ENCODE measurements around the gene GPR62.

GPR62 gene

GRCh38 chr3:51943451-51944391, 11.5 kb upstream of the GPR62 start:
- no peak for DNase-seq (ENCODE audit: low spot score)
- ChIA-PET CTCF (interaction anchor here (0.6 to 1.1 kb wide), 3 partner anchors 12 to 179 kb away, joined by 3 read pairs; partner anchors contain the start of gene GPR62), POLR2A (ENCODE audit: low non-redundant PET) (no interaction called here)
- TF ChIP-seq, protein P1, sequence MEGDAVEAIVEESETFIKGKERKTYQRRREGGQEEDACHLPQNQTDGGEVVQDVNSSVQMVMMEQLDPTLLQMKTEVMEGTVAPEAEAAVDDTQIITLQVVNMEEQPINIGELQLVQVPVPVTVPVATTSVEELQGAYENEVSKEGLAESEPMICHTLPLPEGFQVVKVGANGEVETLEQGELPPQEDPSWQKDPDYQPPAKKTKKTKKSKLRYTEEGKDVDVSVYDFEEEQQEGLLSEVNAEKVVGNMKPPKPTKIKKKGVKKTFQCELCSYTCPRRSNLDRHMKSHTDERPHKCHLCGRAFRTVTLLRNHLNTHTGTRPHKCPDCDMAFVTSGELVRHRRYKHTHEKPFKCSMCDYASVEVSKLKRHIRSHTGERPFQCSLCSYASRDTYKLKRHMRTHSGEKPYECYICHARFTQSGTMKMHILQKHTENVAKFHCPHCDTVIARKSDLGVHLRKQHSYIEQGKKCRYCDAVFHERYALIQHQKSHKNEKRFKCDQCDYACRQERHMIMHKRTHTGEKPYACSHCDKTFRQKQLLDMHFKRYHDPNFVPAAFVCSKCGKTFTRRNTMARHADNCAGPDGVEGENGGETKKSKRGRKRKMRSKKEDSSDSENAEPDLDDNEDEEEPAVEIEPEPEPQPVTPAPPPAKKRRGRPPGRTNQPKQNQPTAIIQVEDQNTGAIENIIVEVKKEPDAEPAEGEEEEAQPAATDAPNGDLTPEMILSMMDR (conservative IDR thresholded peaks at IDR 0.05; ENCODE audit: low read depth), result no peak
- peak overlapping the region; percentile 91 for H3K27ac ChIP-seq

GRCh38 chr3:51944451-51945021, 10.6 kb upstream of the GPR62 start:
- ChIA-PET POLR2A (ENCODE audit: low non-redundant PET) (no interaction called here), CTCF (interaction anchor here (0.7 kb wide), 1 partner anchor 178 kb away, joined by 3 read pairs; no protein-coding TSS in a partner anchor)
- DNase-seq (ENCODE audit: low spot score), result no peak
- TF ChIP-seq, protein P1 (conservative IDR thresholded peaks at IDR 0.05; ENCODE audit: low read depth), result no peak
- H3K27ac ChIP-seq, result peak overlapping the region; percentile 91

- TF ChIP-seq, protein P1 (conservative IDR thresholded peaks at IDR 0.05; ENCODE audit: low read depth), result no peak
- H3K27ac ChIP-seq, result peak overlapping the region; percentile 91
- no peak for DNase-seq (ENCODE audit: low spot score)
- ChIA-PET CTCF (interaction anchor here (1.3 kb wide), 1 partner anchor 29 kb away, joined by 6 read pairs; the partner anchor contains the start of gene ABHD14B), POLR2A (ENCODE audit: low non-redundant PET) (no interaction called here)
Measured at GRCh38 chr3:51945031-51945840, 9.9 kb upstream of the GPR62 start.

GRCh38 chr3:51945926-51946705, 9.1 kb upstream of the GPR62 start:
- TF ChIP-seq, protein P1 (conservative IDR thresholded peaks at IDR 0.05; ENCODE audit: low read depth), result no peak
- CTCF ChIA-PET, result interaction anchor here (1.3 kb wide), 1 partner anchor 28 kb away, joined by 6 read pairs; the partner anchor contains the start of gene ABHD14B
- 0 out of 2 replicates have a peak overlapping the region, but pooled peaks have one; percentile 91 for H3K27ac ChIP-seq
- no peak for DNase-seq (ENCODE audit: low spot score)
- POLR2A ChIA-PET (ENCODE audit: low non-redundant PET), result no interaction called here

DNA sequence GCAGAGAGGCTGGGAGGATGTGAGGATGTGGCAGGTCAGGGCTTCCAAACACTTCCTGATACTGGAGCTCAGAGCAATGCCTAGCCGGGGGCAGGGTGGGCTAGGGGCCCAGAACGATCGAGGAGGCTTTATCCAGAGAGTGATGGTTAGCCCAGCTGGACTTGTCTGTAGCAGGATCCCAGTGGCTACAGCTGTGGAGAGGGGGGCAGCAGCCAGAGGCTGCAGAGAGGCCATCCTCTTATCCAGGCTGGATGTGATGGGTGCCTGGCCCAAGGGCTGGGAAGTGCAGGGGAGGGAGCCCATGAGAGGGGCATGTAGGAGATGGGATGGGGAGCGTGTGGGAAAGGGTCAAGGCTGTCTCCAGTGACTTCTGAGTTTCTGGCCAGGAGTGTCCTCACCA, 8.4 kb upstream of the GPR62 start:
- DNase-seq (ENCODE audit: low spot score), result no peak
- POLR2A ChIA-PET (ENCODE audit: low non-redundant PET), result no interaction called here
- TF ChIP-seq, protein P1 (conservative IDR thresholded peaks at IDR 0.05; ENCODE audit: low read depth), result no peak
- CTCF ChIA-PET, result interaction anchor here (1.0 kb wide), 1 partner anchor 10 kb away, joined by 3 read pairs; no protein-coding TSS in a partner anchor
- H3K27ac ChIP-seq, result no peak overlapping the region

All from RWPE1 (cell line).